ENCODE measurements around the gene ASPSCR1. TPM values are rescaled to one million over a fixed set of nuclear protein-coding genes. Genes with fewer than 3 reads are reported as not detected.
"Not testable (repeated sequence)": the region's sequence is repeated elsewhere in the genome, so short reads cannot be mapped to it uniquely, and the experiment has no call there.

Gene ASPSCR1
- total RNA-seq, 2 donors from 2014 or later: 14.1 to 18.8 TPM

DNA sequence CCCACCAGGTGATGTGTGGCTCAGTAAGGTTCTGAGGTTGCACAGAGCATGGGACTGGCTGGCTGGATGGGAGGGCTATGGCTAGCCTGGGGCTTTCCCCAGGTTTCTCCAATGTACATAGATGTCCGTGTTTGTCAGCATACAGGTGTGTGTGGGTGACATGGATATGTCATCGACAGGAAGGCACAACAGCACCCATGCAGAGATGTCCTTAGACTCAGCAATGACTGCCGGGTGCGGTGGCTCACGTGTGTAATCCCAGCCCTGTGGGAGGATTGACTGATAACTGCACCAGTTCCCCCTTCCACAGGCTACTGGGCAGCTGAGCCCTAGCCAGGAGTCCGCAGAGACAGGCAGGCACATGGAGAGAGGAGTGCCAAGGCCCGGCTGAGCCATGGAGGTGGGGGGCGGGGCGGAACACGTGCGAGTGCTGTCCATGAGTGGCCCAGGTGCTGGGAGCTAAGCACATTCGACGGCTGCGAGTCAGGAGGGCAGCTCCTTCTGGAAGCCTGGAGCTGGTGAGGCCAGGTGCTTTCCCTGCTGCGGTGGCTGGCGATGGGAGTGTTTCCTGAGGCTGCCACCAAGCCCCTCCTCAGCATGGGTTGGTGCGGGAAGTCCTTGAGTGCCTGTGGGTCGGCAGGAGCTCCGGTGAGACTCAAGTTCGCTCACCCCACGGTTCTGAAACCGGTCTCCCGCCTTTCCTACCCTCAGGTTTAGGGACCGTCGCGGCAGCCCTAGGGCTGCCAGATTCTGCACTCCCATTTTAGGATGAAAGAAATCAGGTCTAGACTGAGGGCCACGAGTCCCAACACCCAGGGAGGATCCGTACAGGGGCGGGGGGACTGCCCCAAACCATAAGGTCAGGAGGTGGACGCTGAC lies 858 bp upstream of the ASPSCR1 start:
- DNase-seq (ENCODE audit: low spot score): no peak
- Histone ChIP-seq H3K4me3 (peak overlapping the region; percentile 85 to 86), H3K36me3 (no peaks in the 10 kb centered on the region), H3K9me3 (peaks cover 0 to 7% of the 10 kb centered on the region in 2 donors), H3K27me3 (no peaks in the 10 kb centered on the region), H3K27ac (peak overlapping the region; percentile 84 to 90), H3K4me1 (peaks cover 0 to 20% of the 10 kb centered on the region in 2 donors)
- TF ChIP-seq, protein P1, sequence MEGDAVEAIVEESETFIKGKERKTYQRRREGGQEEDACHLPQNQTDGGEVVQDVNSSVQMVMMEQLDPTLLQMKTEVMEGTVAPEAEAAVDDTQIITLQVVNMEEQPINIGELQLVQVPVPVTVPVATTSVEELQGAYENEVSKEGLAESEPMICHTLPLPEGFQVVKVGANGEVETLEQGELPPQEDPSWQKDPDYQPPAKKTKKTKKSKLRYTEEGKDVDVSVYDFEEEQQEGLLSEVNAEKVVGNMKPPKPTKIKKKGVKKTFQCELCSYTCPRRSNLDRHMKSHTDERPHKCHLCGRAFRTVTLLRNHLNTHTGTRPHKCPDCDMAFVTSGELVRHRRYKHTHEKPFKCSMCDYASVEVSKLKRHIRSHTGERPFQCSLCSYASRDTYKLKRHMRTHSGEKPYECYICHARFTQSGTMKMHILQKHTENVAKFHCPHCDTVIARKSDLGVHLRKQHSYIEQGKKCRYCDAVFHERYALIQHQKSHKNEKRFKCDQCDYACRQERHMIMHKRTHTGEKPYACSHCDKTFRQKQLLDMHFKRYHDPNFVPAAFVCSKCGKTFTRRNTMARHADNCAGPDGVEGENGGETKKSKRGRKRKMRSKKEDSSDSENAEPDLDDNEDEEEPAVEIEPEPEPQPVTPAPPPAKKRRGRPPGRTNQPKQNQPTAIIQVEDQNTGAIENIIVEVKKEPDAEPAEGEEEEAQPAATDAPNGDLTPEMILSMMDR (IDR thresholded peaks at IDR 0.05): no peak

DNA sequence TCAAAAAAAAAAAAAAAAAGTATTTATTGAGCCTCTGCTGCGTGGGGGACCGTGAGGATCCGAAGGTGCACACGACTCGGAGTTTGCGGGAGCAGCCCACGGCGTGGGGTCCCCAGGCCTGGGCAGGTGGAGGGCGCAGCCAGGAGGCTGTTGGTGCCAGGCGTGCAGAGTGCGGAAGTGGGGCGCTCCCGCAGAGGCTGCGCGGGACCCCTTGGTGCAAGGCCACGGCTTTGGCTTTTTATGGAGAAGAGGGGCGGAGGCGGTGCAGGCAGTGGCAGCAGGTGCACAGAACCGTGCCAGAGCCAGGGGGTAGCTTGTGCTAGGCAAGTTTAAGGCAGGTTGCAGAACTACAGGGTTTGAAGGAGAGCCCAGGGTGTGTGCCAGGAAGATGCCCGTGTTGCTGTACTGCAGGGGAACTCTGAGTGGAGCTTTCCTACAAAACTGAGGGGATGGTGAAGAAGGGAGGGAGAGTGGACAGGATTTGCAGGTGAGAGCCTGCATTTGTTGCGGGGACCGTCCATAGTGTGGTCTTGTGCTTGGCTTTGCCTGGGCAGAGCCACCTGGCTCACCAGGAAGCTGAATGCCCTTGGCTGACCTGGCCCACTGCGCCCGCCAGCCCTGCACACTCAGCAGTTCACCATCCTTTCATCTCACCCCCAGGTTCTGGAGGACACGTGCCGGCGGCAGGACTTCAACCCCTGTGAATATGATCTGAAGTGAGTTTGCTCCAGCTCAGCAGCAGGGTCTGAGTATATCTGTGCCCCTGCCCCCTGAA lies 1.3 kb downstream of the ASPSCR1 start:
- H3K4me1 ChIP-seq: peaks cover 0 to 20% of the 10 kb centered on the region in 2 donors
- H3K27me3 ChIP-seq: no peaks in the 10 kb centered on the region
- no peak overlapping the region for H3K27ac ChIP-seq
- TF ChIP-seq, protein P1 (IDR thresholded peaks at IDR 0.05): no peak
- peak overlapping the region; percentile 85 to 86 for H3K4me3 ChIP-seq
- DNase-seq (ENCODE audit: low spot score): no peak
- peaks cover 4% of the 10 kb centered on the region for H3K36me3 ChIP-seq
- peaks cover 0 to 1% of the 10 kb centered on the region in 2 donors for H3K9me3 ChIP-seq

DNA sequence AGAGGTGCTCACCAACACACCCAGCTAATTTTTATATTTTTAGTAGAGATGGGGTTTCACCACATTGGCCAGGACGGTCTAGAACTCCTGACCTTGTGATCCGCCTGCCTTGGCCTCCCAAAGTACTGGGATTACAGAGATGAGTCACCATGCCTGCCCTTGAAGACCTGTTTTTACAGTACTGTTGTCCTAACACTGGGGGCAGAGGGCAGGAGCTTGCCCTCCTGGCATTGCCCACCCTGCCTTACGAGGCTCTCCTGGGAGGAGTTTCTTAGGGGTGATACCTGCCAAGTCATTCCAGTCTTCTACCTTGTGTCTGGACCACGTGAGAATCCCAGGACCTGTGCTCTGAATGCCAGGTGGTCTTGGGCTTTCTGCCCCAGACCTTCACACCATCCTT lies 2.7 kb downstream of the ASPSCR1 start:
- no peaks in the 10 kb centered on the region for H3K27me3 ChIP-seq
- peaks cover 15% of the 10 kb centered on the region for H3K36me3 ChIP-seq
- no peaks in the 10 kb centered on the region for H3K9me3 ChIP-seq
- peaks cover 0 to 20% of the 10 kb centered on the region in 2 donors for H3K4me1 ChIP-seq
- H3K4me3 ChIP-seq: no peak overlapping the region
- TF ChIP-seq, protein P1 (IDR thresholded peaks at IDR 0.05): no peak
- no peak for DNase-seq (ENCODE audit: low spot score)
- H3K27ac ChIP-seq: no peak overlapping the region

DNA sequence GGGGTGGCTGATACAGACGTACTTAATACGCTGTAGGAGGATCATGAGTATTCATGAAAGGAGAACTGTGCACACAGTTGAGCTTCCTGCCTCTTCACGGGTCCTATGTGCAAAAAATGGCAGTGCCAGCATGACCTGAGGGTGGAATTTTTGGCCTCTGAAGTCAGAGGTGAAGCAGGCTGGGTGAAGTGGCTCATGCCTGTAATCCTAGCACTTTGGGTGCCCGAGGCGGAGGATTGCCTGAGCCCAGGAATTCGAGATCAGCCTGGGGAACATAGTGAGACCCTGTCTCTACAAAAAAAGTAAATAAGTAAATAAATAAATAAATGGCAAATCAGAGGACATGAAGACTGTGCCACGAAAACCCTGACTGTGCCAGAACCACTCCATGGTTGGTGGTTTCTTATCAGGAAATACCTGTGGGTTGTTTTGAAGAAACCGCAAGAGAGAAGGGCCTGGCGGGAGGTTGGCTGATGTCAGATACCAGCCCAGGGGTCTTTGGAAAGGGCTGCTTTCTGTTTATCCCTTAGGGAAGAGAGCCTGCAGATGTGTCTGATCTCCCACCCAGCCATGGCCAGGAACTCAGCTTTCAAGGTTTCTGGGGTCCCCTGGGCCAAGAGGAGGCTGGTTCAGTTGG lies 3.4 kb downstream of the ASPSCR1 start:
- no peak overlapping the region for H3K4me3 ChIP-seq
- TF ChIP-seq, protein P1 (IDR thresholded peaks at IDR 0.05): no peak
- H3K36me3 ChIP-seq: peaks cover 22% of the 10 kb centered on the region
- no peaks in the 10 kb centered on the region for H3K27me3 ChIP-seq
- no peak for DNase-seq (ENCODE audit: low spot score)
- H3K27ac ChIP-seq: no peak overlapping the region
- peaks cover 0 to 20% of the 10 kb centered on the region in 2 donors for H3K4me1 ChIP-seq
- no peaks in the 10 kb centered on the region for H3K9me3 ChIP-seq

DNA sequence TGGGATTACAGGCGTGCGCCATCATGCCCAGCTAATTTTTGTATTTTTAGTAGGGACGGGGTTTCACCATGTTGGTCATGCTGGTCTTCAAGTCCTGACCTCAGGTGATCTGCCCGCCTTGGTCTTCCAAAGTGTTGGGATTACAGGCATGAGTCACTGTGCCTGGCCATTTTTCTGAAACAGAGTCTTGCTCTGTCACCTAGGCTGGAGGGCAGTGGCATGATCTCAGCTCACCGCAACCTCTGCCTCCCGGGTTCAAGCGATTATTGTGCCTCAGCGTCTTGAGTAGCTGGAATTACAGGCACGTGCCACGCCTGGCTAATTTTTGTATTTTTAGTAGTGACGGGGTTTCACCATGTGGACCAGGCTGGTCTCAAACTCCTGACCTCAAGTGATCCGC lies 4.1 kb downstream of the ASPSCR1 start:
- H3K9me3 ChIP-seq; DNase-seq (ENCODE audit: low spot score); H3K4me3 ChIP-seq; H3K27me3 ChIP-seq; H3K27ac ChIP-seq: not testable (repeated sequence)
- Histone ChIP-seq H3K36me3 (peaks cover 29% of the 10 kb centered on the region), H3K4me1 (peaks cover 0 to 17% of the 10 kb centered on the region in 2 donors)
